Measurements from ENCODE around the gene MAP2K7.
A peak's percentile ranks its signal among the peaks of the same experiment; 100 is the strongest.

The MAP2K7 gene

GRCh38 chr19:7919610-7920518 is 16.2 kb downstream of the MAP2K7 start, which contains the start of gene SNAPC2:
Gene SNAPC2, plus strand, starts transcription at chr19:7920338. Its CDS starts 29 bp downstream, at chr19:7920367.
- DNase-seq (ENCODE audit: low read depth): peak; percentile 94

DNA sequence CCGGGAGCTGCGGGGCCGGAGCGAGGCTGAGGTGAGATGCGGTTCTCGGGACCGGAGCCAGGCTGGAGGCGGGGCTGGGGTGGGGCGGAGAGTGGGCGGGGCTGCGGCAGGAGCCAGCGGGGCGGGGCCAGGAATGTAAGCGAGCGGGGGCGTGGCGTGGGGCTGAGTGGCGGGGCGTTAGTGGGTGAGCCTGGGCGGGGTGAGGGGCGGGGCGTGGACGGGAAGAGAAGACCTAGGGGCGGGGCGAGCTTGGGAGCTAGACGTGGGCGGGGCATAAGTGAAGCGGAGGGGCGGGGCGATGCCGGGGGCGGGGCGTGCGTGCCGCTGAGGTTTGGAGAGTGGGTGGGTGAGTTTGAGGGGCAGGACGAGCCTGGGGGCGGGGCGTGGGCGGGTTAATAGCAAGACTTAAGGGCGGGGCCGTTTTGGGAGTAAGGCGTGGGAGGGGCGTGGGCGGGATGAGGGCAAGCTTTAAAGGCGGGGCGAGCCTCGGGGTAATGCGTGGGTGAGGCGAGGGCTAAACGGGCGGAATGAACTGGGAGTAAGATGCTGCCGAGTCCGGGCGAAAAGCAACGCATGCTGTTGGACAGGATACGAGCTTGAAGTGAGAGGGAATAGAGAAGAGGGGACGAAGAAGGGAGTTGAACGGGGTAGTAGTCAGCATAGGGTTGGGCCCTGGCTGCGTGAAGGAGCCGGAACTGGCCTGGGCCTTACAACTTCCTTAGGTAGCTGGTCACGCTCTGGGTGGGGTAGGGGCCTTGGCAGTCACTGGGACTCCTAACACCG is 17.0 kb downstream of the MAP2K7 start:
- DNase-seq (ENCODE audit: low read depth): peak; percentile 98

- no peak for DNase-seq (ENCODE audit: low read depth)
Measured at GRCh38 chr19:7921302-7921966, 17.8 kb downstream of the MAP2K7 start.

DNA sequence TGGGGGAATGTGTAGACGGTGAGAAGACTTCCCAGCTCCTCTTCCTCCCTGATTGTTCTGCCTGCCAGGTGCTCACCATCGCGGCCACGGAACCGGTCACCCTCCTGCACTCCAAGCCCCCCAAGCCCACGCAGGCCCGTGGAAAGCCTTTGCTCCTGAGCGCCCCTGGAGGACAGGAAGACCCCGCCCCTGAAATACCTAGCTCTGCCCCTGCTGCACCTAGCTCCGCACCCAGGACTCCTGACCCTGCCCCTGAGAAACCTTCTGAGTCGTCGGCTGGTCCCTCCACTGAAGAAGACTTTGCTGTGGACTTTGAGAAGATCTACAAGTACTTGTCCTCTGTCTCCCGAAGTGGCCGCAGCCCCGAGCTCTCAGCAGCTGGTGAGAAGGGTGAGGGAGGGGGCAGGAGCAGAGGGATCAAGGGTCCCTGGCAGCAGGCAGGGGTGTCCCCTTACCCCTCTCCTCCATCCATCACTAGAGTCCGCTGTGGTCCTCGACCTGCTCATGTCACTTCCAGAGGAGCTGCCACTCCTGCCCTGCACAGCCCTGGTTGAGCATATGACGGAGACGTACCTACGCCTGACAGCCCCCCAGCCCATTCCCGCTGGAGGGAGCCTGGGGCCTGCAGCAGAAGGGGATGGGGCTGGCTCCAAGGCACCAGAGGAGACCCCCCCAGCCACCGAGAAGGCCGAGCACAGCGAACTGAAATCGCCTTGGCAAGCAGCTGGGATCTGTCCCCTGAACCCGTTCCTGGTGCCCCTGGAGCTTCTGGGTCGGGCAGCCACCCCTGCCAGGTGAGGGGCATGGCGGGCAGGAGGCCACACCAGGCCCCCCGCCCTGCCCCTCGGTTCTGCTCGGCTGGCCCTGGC is 18.5 kb downstream of the MAP2K7 start:
- no peak for DNase-seq (ENCODE audit: low read depth)

DNA sequence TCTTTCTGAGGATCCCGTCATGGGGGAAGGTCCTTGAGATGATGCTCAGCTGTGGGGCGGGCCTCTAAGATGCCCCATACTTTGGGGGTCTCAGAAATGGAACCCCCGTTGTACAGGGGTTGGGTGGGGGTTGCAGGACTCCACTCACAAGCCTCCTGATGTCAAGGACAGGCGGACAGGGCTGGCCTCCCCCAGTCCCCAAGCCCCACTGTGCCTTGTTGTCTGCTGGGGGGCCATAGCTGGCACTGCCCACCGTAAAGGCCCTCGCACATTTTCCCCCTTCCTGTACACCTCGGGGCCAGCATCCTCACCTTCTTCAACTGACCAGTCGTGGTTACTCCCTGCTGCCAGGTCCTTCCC is 19.1 kb downstream of the MAP2K7 start:
- no peak for DNase-seq (ENCODE audit: low read depth)

DNA sequence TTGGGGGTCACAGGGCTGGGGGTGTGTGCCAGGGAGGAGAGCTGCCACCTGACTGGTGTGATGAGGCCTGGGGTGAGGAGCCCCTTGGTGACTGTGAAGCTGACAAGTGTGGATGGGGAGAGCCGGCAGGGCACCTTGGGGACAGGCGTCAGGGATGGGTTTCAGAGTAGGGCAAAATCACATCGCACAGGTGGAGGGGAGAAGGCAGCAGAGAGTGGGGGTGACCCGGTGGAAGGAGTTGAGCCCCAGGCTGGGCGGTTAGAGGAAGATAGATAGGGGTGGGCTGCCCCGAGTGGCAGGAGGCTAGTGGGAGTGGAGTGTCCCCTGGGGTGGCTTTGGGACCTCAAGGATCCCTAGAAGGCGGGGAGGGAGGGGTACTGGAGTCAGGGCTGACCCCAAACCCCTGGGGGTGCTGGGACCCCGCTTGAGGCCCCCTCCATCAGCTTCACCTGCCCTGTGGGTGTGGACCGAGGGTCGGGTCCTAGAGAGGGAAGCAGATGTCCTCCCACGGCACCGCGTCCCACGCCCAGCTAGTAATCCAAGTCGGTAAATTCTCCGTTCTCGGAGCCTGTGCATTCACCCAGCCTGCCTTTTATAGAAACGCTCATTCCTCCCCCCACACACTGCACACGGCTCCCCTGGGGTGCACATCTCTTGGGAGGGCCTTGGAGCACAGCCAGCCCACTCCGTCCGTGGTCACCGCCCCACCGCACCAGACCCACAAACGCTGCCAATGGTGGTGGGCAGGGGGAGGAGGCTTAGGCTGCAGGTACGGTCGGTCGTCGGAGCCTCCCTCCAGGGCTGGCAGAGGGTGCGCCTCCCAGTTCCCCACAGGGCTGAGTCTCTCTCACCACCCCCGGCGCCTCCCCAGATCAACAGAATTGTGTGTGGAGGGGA is 19.9 kb downstream of the MAP2K7 start:
- DNase-seq (ENCODE audit: low read depth): no peak

DNA sequence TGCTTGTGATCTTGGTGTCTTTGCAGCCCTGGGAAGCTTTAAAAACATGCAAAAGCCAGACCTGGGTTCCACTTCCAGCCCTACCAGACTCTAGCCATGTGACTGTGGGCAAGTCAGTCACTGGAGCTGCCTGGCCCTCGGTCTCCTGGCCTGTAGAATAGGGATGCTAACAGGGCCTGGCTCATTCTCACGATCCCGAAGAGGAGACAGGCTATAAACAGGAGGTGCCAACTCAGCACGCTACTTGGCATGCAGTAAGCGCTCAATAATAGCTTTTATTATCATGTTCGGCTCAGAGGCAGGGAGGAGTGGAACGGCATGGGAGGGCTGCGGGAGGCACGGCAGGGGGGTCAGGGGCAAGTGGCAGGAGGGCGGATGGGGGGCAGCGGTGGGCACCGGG is 20.6 kb downstream of the MAP2K7 start:
- DNase-seq (ENCODE audit: low read depth): no peak

DNA sequence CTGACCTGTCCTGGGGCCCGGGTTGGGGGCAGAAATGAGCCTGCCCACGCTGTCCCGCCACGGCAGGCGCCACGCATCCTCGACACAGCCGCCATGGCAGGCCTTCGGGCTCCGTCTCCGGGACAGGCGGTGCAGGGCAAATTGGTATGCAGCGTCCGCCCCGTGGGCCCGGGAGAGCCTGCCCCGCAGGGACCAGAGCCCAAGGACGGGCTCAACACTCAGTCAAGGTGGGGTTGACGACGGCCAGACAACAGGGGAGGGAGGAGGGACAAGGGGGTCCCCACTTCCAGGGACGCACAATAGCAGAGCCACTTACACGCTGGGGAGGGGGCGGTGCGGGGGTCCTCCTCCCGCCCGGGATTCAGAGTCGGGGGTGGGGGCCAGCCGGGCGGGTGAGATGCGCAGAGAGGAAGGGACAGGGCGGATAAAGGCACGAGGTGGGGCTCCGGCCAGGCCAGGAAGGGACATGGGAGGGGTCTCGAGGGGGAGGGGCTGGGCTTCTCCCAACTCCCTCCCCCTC is 21.0 kb downstream of the MAP2K7 start:
- DNase-seq (ENCODE audit: low read depth): no peak

- DNase-seq (ENCODE audit: low read depth): peak; percentile 81
Measured at GRCh38 chr19:7925171-7925851, 21.6 kb downstream of the MAP2K7 start.

DNA sequence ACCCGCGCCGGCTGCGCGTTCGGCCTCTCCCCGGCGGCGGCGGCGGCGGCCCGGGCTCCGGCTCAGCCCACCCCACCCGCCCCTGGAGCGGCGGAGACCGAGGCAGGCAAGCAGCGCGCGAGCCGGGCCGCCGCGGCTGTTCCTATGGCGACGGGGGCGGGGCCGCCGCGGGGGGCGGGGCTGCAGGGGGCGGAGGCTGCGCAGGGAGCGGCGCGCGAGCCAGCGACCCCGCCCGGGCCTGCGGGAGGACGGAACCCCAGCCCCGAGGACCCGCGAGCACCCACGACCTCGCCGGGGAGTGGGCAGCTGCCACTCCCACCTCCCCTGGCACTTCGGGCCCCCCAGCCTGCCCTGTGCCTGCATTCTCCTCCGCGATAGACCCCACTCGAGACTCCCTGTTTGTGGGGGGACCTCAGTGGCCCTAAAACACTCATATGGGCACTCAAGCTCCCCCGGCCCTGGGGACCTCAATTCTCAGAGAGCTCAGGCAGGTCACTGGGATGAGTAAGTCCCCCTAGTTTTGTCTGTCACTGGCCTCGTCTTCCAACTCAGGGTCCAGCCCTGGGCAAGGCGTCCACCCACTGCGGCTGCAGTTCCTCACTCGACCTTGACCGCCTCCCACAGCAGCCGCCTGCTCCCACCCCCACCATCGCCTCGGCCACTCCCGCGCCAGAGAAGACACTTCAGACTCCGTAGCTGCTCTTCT is 22.5 kb downstream of the MAP2K7 start, which contains the start of gene CTXN1:
CTXN1 (minus strand) TSS at position 115 of the 706 bp plus-strand sequence. CDS start 597 bp downstream, outside the sequence.
- peak; percentile 65 for DNase-seq (ENCODE audit: low read depth)

- no peak for DNase-seq (ENCODE audit: low read depth)
Measured at GRCh38 chr19:7926727-7927604, 23.3 kb downstream of the MAP2K7 start.

GRCh38 chr19:7927605-7928333 is 24.1 kb downstream of the MAP2K7 start:
- DNase-seq (ENCODE audit: low read depth): no peak

DNA sequence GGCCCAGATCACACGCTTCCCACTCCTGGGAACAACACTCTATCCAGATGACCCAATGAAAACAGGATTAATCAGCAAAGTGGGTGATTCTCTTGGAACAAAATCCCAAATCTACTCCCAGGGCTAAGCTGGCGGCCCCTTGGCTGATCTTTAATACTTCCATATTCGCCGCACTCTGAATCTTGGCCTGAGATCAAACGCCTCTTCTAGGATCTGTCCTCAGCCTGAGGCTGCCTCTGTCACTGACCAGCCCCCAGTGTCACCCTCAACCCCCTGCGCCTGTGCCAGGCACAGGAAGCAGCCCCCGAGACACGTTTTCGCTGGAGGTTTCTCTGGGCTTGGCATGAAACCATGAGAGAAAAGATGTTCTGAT is 24.6 kb downstream of the MAP2K7 start:
- no peak for DNase-seq (ENCODE audit: low read depth)

- peak; percentile 86 for DNase-seq (ENCODE audit: low read depth)
Measured at GRCh38 chr19:7928741-7929701, 25.3 kb downstream of the MAP2K7 start.

DNA sequence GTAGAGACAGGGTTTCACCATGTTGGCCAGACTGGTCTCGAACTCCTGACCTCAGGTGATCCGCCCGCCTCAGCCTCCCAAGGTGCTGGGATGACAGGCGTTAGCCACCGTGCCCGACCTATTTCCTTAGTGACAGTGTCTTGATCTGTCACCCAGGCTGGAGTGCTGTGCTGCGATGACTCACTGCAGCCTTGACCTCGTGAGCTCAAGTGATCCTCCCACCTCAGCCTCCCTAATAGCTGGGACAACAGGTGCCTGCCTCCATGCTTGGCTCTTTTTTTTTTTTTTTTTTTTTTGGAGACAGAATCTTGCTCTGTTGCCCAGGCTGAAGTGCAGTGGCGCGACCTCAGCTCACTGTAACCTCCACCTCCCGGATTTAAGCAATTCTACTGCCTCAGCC is 26.4 kb downstream of the MAP2K7 start:
- DNase-seq (ENCODE audit: low read depth): peak; percentile 53

- DNase-seq (ENCODE audit: low read depth): no peak
Measured at GRCh38 chr19:7930765-7931164, 27.1 kb downstream of the MAP2K7 start.

Measured in ELR (cell line).